ENCODE measurements around the gene UBE2O.
A peak's percentile ranks its signal among the peaks of the same experiment; 100 is the strongest.

Gene UBE2O

GRCh38 chr17:76452660-76453430 lies at the start of gene UBE2O:
TSS of gene UBE2O (minus strand) at chr17:76453152. CDS start at chr17:76453141, 11 bp downstream.
- DNase-seq, result peak; percentile 66

DNA sequence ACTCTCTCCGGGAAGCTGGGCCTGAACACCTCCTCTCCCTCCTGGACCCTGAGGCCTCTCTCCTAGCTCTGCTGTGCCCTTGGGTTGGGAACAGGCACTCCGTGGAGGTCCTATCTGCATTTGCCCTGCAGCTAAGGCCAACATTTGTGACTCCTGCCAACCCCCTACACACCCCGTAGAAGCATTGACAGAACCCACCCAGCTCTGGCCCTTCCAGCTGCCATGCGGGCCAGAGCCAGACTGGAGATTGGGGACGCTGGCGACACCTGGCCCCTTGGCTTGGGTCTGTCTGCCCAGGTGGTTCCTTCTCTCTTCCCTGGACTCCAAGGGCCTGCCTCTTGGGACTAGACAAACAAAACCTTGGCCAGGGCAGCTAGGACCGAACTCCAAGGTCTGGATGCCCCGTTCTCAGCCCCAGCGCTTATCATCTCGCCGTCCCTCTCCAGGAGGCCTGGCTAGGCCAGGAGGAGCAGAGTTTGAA lies 48.9 kb upstream of the UBE2O start:
- DNase-seq, result no peak

- DNase-seq, result peak; percentile 67
These were observed 48.3 kb upstream of the UBE2O start, which contains the start of gene RHBDF2 for GRCh38 chr17:76501018-76501826. TSS of gene RHBDF2 (minus strand) at chr17:76501423. CDS start at chr17:76481524, 19,899 bp downstream.

DNA sequence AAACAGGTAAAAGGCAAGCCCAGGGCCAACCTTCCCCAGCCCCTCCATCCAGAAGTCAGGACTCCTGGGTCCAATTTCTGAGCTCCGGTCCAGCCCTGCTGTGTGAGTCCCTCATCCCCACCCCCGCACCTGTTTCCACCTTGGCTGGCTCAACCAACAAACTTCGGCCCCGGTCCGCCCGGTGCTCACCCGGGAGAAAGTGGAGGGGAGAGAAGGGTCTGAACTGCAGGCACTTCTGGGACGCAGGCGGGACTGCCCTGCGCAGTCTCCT lies 47.7 kb upstream of the UBE2O start:
- no peak for DNase-seq

DNA sequence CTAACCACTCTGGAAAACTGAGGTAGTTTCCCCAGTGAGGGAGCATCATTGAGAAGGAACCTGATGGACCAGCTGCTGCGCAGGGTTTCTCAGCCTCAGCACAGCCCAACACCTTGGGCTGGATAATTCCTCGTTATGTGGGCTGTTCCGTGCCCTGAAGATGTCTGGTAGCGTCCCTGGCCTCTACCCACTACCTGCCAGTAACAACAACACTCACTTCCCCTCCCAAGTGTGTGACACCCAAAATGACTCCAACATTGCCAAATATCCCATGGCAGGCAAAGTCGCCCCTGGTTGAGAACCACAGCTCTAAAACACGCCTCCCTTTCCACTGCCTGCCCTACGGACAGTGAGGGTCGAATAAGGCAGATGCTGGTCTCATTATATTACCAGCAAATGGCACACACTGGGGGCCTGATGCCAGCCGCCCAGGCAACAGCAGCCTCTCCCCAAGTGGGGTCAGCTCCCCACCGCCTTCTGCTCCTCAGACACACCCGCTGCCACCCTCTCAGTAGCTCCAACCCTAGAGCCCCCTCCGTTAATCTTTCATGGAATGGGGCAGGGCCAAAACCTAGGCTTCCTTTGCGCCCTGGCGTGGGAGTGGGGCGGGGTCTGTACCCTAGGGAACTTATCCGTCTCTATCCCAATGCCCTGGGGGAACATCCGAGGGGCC lies 47.3 kb upstream of the UBE2O start:
- no peak for DNase-seq

- no peak for DNase-seq
These were observed 46.3 kb upstream of the UBE2O start for GRCh38 chr17:76499267-76499667.

DNA sequence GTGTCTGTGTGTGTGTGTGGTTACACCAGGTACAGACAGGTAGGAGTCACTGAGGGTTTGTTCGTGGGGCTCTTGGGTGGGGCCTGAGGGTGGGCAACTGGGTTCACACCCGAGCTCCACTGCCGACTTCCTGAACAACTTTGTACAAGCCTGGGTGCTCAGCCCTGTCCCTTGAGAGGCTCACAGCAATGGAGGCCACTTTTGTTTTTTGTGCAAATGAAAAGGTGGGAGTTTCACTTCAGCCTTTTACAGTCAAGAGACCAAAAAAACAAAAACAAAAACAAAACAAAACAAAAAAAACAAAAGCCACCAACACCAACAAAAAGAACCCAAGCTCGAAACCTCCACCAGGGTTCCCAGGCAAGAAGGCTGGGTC lies 45.9 kb upstream of the UBE2O start:
- DNase-seq, result no peak

GRCh38 chr17:76497979-76498875 lies 45.3 kb upstream of the UBE2O start:
- DNase-seq, result peak; percentile 56

GRCh38 chr17:76497699-76497978 lies 44.7 kb upstream of the UBE2O start:
- no peak for DNase-seq

DNA sequence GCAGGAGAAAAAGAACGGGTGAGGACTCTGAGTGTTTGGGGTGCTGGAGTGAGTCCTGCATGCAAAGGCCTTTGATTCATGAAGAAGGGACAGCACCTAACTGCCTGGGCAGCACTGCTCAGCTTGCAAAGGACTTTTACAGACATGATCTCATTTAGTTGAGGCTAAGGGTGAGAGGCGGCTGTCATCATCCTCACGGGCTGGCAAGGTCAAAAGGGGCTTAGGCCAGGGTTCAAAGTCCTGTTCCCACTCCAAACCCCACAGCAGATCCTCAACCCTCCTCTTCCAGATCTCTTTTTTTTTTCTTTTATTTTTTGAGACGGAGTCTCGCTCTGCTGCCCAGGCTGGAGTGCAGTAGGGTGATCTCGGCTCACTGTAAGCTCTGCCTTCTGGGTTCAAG lies 43.5 kb upstream of the UBE2O start:
- no peak for DNase-seq

DNA sequence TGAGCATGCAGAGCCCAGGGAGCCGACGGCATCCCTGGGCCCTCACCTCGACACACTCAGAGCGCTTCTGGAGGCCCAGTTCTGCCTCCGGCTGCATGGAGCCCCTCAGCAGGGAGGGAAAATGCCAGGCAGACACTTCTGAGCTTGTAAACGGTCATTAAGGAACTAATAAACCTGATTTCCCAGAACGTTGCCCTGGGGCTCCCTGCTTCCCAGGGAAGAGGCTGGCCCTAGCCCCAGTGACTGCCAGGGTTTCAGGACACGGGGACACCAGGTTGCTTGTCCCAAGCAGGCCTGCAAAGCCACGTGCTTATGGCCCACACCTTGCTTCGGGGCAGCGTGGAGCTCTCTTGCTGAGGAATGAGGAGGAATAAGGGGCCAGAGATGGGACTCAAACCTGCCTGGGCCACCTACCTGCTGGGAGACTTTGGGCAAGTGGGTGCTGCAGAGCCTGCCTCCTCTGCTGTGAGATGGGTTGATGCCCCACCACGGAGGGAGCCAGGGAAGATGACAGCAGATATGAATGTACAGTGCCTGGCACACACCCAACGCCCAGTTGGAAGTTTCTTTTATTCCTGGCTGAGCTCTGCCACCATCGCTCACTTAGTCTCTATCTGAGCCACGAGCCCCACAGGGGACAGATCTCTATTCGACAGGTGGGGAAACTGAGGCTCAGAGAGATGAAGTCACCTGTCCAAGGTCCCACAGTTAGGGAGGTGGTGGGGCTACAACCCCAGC lies 42.9 kb upstream of the UBE2O start:
- no peak for DNase-seq

GRCh38 chr17:76493505-76494167 lies 40.7 kb upstream of the UBE2O start:
- DNase-seq, result no peak

DNA sequence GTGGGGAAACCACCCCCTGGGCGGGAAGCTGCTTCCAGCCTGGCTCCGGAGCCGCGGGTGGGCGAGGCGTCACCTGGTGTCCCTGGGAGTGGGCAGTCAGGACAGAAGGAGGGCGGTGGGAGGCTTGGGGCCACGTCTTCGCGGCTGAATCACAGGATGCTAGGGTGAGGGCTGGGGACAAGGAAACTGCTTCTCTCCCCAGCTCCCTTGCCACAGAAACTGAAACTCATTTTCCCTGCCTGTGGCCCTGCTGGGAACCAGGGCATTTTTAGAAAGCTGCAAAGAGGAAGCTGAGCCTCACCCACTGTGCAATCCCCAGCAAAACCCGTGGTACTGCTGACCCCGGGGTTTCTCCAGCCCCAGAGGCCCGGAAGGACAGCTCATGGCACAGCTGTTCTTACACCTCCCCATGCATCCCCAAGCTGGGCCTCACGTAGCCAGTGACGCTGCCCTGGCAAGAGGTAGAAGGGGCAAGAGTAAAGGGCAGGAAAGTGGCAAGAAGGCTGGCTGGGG lies 40.1 kb upstream of the UBE2O start:
- no peak for DNase-seq

DNA sequence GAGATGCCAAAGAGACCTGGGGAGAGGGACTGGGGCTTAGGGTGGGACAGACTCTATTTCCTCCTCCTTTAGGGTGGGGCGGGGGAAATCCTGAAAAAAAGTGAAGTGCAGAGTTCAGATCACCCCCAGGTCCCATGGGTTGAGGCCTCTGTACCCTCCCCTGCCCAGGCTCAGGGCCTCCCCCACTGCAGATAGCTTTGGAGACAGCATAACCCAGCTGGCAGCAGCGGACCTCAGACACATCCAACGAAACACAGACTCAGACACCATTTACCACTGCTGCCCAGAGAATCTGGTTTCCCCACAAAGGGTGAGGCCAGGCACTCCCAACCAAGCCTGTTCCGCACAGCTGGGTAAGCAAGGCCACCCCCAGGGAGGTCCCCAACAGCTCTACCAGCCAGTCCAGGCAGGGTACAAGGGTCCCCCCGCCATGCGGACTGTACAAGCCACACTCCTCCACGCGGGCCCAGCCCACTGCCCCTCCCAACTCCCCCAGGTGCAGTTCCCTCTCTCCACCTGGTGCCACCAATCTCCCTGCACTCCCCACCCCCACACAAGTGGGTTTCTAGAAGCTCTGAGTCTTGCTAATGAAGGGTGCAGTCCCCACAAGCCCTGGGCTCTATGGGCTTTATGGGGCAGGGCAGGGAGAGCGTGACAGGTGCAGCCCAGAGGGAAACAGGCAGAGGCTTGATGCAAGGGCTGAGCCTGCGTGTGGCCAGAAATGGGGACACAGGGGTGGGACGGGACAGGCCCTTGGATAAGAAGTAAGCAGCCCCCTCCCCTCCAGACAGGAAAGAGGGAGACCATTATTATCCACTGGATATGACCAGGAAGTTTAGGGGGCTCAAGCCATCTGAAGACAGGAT lies 39.4 kb upstream of the UBE2O start:
- no peak for DNase-seq

DNA sequence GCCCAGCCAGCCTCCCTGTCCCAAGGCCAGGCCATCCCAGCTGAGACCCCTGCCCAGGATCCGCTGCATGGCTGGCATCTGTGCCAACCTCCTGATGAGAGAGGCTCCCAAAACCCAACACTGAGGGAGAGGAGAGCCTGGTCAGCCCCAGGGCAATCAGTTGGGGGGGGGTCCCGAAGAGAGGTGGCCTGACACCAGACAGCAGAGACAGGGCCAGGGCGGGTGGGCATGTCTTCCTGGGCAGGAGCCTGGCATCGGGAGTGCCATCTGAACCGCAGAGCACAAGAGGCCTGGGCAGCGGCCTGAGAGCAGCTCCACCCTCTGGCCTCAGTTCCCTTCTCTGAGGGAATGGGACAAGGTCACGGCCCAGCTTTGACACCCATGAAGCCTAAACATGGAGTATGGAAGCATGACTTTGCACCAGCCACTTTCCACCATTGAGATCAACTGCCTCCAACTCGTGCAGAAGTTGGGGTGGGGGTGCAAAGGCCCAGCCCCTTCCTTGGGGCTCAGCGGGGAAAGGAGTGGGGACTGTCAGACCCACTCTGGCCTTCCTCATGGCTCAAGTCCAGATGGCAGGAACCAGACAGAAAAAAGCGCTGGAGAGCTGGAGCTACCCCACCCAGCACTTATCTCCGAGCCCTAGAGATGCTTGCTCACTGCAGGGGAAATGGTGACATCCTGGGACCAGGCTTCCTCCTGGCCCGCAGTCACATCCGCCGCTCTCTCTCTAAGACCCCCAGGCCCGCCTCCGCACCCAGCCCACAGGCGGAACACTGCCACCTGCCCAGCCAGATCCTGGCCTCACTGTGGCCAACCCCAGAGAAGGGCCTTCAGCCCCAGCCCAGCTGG lies 38.5 kb upstream of the UBE2O start:
- DNase-seq, result no peak

- no peak for DNase-seq
These were observed 37.3 kb upstream of the UBE2O start for GRCh38 chr17:76490112-76490710.

DNA sequence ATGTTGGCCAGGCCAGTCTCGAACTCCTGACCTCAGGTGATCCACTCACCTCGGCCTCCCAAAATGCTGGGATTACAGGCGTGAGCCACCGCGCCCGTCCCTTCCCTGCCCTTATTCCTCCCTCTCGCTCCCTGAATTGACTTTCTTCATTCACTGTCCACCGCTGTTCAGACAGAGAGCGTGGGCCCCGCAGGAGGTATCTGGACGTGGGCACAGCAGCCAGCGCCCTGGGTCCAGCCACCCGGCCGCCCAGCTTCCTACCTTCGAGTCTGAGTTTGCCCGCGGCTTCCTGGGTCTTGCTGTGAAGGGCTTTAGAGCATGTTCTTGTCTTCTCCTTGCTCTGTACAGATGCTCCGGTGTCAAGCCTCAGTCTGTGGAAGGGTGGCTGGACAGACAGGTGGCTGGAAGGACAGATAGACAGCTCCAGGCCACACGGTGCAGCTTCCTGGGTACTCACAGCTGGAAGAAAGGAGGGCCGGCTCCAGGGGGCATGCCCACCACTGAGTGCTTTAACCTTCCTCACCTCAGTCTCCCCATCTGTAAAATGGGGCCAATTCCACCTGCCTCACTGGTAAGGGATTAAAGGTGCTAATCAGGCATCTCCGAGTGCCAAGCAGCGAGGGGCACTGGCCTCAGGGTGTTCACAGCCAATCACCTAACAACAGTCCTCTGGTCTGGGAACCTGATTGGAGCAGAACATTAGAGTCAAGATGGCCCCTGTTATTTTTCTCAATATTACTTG lies 34.7 kb upstream of the UBE2O start:
- DNase-seq, result no peak

DNA sequence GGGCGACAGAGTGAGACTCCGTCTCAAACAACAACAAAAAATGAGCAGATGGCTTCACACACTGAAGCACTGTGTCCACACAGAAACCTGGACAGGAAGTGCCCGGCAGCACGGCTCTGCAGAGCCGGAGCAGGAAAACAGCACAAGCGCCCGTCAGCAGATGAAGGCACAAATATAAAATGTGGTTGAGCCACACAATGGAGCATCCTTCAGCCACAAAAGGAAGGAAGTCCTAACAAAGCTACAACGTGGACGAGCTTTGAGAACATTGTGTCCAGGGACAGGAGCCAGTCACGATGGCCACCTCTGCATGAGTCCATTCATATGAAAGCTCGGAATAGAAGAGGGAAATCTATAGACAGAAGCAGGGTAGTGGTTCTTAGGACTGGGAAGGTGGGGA lies 32.6 kb upstream of the UBE2O start:
- peak; percentile 88 for DNase-seq
